Stimulated activated CD8-positive, alpha-beta memory T cell treated with anti-CD3 and anti-CD28 coated beads, Interleukin-12 subunit alpha, Interleukin-12 subunit beta, amount 100 ng/mL, for 24 hours (primary cell): ENCODE data around the gene CEP41.

Experiments used
- DNase-seq: peaks from one replicate; pipeline ENCODE4 v3.0.0-alpha.2; 2020; ENCODE audit errors: extremely low read depth

The CEP41 gene

GRCh38 chr7:130440527-130441365 lies at the start of gene CEP41:
CEP41 (minus strand) TSS chr7:130441016; CDS start chr7:130440966, 50 bp downstream.
- peak; percentile 85 for DNase-seq

- DNase-seq = no peak
Observed at GRCh38 chr7:130490311-130490791, 49.5 kb upstream of the CEP41 start.

GRCh38 chr7:130489140-130489983 lies 48.5 kb upstream of the CEP41 start:
- no peak for DNase-seq

- DNase-seq = no peak
Observed at GRCh38 chr7:130488392-130489139, 47.8 kb upstream of the CEP41 start.

GRCh38 chr7:130486954-130487436 lies 46.2 kb upstream of the CEP41 start:
- DNase-seq = no peak

- DNase-seq = no peak
Observed at GRCh38 chr7:130486114-130486953, 45.5 kb upstream of the CEP41 start.

- no peak for DNase-seq
Observed at GRCh38 chr7:130485734-130486113, 44.9 kb upstream of the CEP41 start.

- no peak for DNase-seq
Observed at GRCh38 chr7:130483031-130483430, 42.2 kb upstream of the CEP41 start.

GRCh38 chr7:130481898-130482297 lies 41.1 kb upstream of the CEP41 start:
- DNase-seq = no peak

- DNase-seq = no peak
Observed at GRCh38 chr7:130479716-130480400, 39.0 kb upstream of the CEP41 start.

- DNase-seq = no peak
Observed at GRCh38 chr7:130478991-130479390, 38.2 kb upstream of the CEP41 start.

- DNase-seq = no peak
Observed at GRCh38 chr7:130476297-130477150, 35.7 kb upstream of the CEP41 start.

- DNase-seq = no peak
Observed at GRCh38 chr7:130475776-130476175, 35.0 kb upstream of the CEP41 start.

GRCh38 chr7:130473876-130474275 lies 33.1 kb upstream of the CEP41 start:
- no peak for DNase-seq

- DNase-seq = no peak
Observed at GRCh38 chr7:130473289-130473688, 32.5 kb upstream of the CEP41 start.

GRCh38 chr7:130471974-130472373 lies 31.2 kb upstream of the CEP41 start:
- DNase-seq = no peak

- DNase-seq = no peak
Observed at GRCh38 chr7:130468612-130469011, 27.8 kb upstream of the CEP41 start.

GRCh38 chr7:130463553-130464434 lies 23.0 kb upstream of the CEP41 start:
- no peak for DNase-seq
